Neural cell (in vitro differentiated cells): Measurements from ENCODE around the gene HOXC10. TPM values are rescaled to one million over a fixed set of nuclear protein-coding genes. Genes with fewer than 3 reads are reported as not detected.

Experiments used
- H2AFZ ChIP-seq: fragments of 200-600, 300-800 bp; sonication (generic), shearing (Covaris generic); 2 replicates; pipeline ENCODE4 v1.6.0; 2014; ENCODE audit warnings: low read depth, mild to moderate bottlenecking, antibody characterized with exemption, low read length, moderate library complexity
- H3F3A ChIP-seq: fragments of 200-600 bp; shearing (Covaris generic); 2 replicates; pipeline ENCODE4 v1.6.1; 2016; ENCODE audit warnings: mild to moderate bottlenecking, moderate library complexity, mixed read lengths, antibody characterized with exemption, low read length; ENCODE audit not compliant: insufficient read depth, poor library complexity, severe bottlenecking
- H3K27ac ChIP-seq: fragments of 200-600, 300-800 bp; sonication (generic), shearing (Covaris generic); 2 replicates; pipeline ENCODE4 v1.5.1; 2014; ENCODE audit warnings: mild to moderate bottlenecking, low read length, moderate library complexity
- H3K27me3 ChIP-seq: fragments of 300-800, 200-600 bp; sonication (generic), shearing (Covaris generic); 2 replicates; pipeline ENCODE4 v1.6.0; 2014; ENCODE audit warnings: mild to moderate bottlenecking, low read depth, low read length, moderate library complexity; ENCODE audit not compliant: insufficient read depth
- H3K36me3 ChIP-seq: fragments of 300-800, 200-600 bp; sonication (generic), shearing (Covaris generic); 2 replicates; pipeline ENCODE4 v1.5.1; 2014; ENCODE audit warnings: mild to moderate bottlenecking, antibody characterized with exemption, low read length, moderate library complexity; ENCODE audit not compliant: insufficient read depth
- H3K4me2 ChIP-seq: fragments of 300-800, 200-600 bp; sonication (generic), shearing (Covaris generic); 2 replicates; pipeline ENCODE4 v1.6.0; 2014; ENCODE audit warnings: mild to moderate bottlenecking, low read length
- H3K4me3 ChIP-seq: fragments of 300-800, 200-600 bp; sonication (generic), shearing (Covaris generic); 2 replicates; pipeline ENCODE4 v1.5.1; 2014; ENCODE audit warnings: mild to moderate bottlenecking, low read length, moderate library complexity
- H3K79me2 ChIP-seq: fragments of 200-600 bp; shearing (Covaris generic); replicated peaks from 2 replicates; pipeline ENCODE4 v1.6.0; 2014; ENCODE audit warnings: mild to moderate bottlenecking, low read length, moderate library complexity; ENCODE audit not compliant: insufficient read depth
- H3K9ac ChIP-seq: fragments of 300-800, 200-600 bp; sonication (generic), shearing (Covaris generic); 2 replicates; pipeline ENCODE4 v1.6.1; 2016; ENCODE audit warnings: mild to moderate bottlenecking, low read length, mixed read lengths
- H3K9me2 ChIP-seq: fragments of 200-600 bp; shearing (Covaris generic); 2 replicates; pipeline ENCODE4 v1.6.1; 2016; ENCODE audit warnings: mild to moderate bottlenecking, low read length, mixed read lengths; ENCODE audit not compliant: insufficient read depth
- H3K9me3 ChIP-seq: fragments of 200-600, 300-800 bp; sonication (generic), shearing (Covaris generic); 2 replicates; pipeline ENCODE4 v1.6.1; 2016; ENCODE audit warnings: mild to moderate bottlenecking, mixed run types, low read length, moderate library complexity, mixed read lengths
- H4K20me1 ChIP-seq: fragments of 200-600 bp; shearing (Covaris generic); 2 replicates; pipeline ENCODE4 v1.6.1; 2016; ENCODE audit warnings: mild to moderate bottlenecking, mixed run types; ENCODE audit not compliant: insufficient read depth
- CTCF ChIP-seq: fragments of 450-650 bp; IDR thresholded peaks from 2 replicates; pipeline ENCODE4 v1.5.1; 2014; ENCODE audit warnings: antibody characterized with exemption, mild to moderate bottlenecking, moderate library complexity; ENCODE audit not compliant: poor library complexity, severe bottlenecking
- EP300 ChIP-seq: fragments of 450-650 bp; conservative IDR thresholded peaks from 2 replicates; pipeline ENCODE4 v1.6.1; 2014; ENCODE audit warnings: antibody characterized with exemption, mild to moderate bottlenecking, moderate library complexity; ENCODE audit not compliant: poor library complexity, severe bottlenecking
- EZH2 ChIP-seq: fragments of 200-600, 300-800 bp; shearing (Covaris generic), sonication (generic); IDR thresholded peaks from 2 replicates; pipeline ENCODE4 v1.6.1; 2014; ENCODE audit warnings: antibody characterized with exemption, low read length, borderline replicate concordance, mild to moderate bottlenecking; ENCODE audit not compliant: insufficient read depth, poor library complexity, severe bottlenecking
- MXI1 ChIP-seq: fragments of 450-650 bp; conservative IDR thresholded peaks from 2 replicates; pipeline ENCODE4 v1.6.1; 2014; ENCODE audit warnings: antibody characterized with exemption, mild to moderate bottlenecking; ENCODE audit not compliant: poor library complexity, severe bottlenecking
- POLR2AphosphoS5 ChIP-seq: IDR thresholded peaks from 2 replicates; pipeline ENCODE4 v1.6.1; 2012
- RAD21 ChIP-seq: fragments of 450-650 bp; conservative IDR thresholded peaks from 2 replicates; pipeline ENCODE4 v1.6.1; 2014; ENCODE audit warnings: antibody characterized with exemption, mild to moderate bottlenecking, moderate library complexity
- REST ChIP-seq: IDR thresholded peaks from 2 replicates; pipeline ENCODE4 v1.6.1; 2012; ENCODE audit warnings: borderline replicate concordance
- SMC3 ChIP-seq: fragments of 450-650 bp; conservative IDR thresholded peaks from 2 replicates; pipeline ENCODE4 v1.6.1; 2014; ENCODE audit warnings: antibody characterized with exemption, mild to moderate bottlenecking, moderate library complexity; ENCODE audit not compliant: poor library complexity
- TAF1 ChIP-seq: IDR thresholded peaks from 2 replicates; pipeline ENCODE4 v1.6.1; 2012; ENCODE audit warnings: low read depth
- polyA plus RNA-seq: library from polyadenylated mRNA; depleted of rRNA; stranded (reverse); fragments of >200 nt; gene quantifications from 2 replicates; pipeline ENCODE4 v1.2.3, GENCODE V29; 2014

The HOXC10 gene
- polyA plus RNA-seq, 1 donor from 2014 or later = not detected

GRCh38 chr12:54038284-54038870, 53.4 kb downstream of the HOXC10 start:
- Histone ChIP-seq H3K36me3 (no peaks in the 10 kb centered on the region), H3K27ac (no peak overlapping the region), H4K20me1 (no peaks in the 10 kb centered on the region), H3K9me2 (no peaks in the 10 kb centered on the region), H2AFZ (no peak overlapping the region), H3F3A (no peaks in the 10 kb centered on the region), H3K79me2 (no peaks in the 10 kb centered on the region), H3K4me3 (no peak overlapping the region), H3K9ac (no peak overlapping the region), H3K4me2 (no peak overlapping the region), H3K27me3 (peaks cover 99% of the 10 kb centered on the region), H3K9me3 (no peaks in the 10 kb centered on the region)
- no peak for TF ChIP-seq POLR2AphosphoS5
- TF ChIP-seq SMC3 = no peak
- TF ChIP-seq EP300 = no peak
- no peak for TF ChIP-seq EZH2
- no peak for TF ChIP-seq RAD21
- TF ChIP-seq TAF1 = no peak
- no peak for TF ChIP-seq REST

- Histone ChIP-seq H3F3A (no peaks in the 10 kb centered on the region), H3K27me3 (peaks cover 99% of the 10 kb centered on the region), H3K36me3 (no peaks in the 10 kb centered on the region), H4K20me1 (no peaks in the 10 kb centered on the region), H3K27ac (no peak overlapping the region), H2AFZ (no peak overlapping the region), H3K4me3 (no peak overlapping the region), H3K9ac (no peak overlapping the region), H3K4me2 (no peak overlapping the region), H3K9me3 (no peaks in the 10 kb centered on the region), H3K79me2 (no peaks in the 10 kb centered on the region), H3K9me2 (no peaks in the 10 kb centered on the region)
- TF ChIP-seq EZH2 (no peak), RAD21 (no peak), POLR2AphosphoS5 (no peak), EP300 (no peak), CTCF (no peak), SMC3 (no peak), TAF1 (no peak), REST (no peak), MXI1 (no peak)
Observed at GRCh38 chr12:54038871-54039414, 54.0 kb downstream of the HOXC10 start.
